OCI-M2 (cell line): Measurements from ENCODE around the gene NINJ2.

ENCODE experiments used
- DNase-seq: peaks from one replicate; lab custom pipeline; 2025; ENCODE audit not compliant: unreplicated experiment; lab: John Stamatoyannopoulos, UW

Gene NINJ2

GRCh38 chr12:674272-674781 lies 11.1 kb upstream of the NINJ2 start:
- no peak for DNase-seq

GRCh38 chr12:673849-674248 lies 10.6 kb upstream of the NINJ2 start:
- DNase-seq: no peak

- no peak for DNase-seq
These were observed 6.3 kb upstream of the NINJ2 start for GRCh38 chr12:669576-669945.

GRCh38 chr12:668090-668481 lies 4.8 kb upstream of the NINJ2 start:
- DNase-seq: no peak

GRCh38 chr12:666766-667308 lies 3.6 kb upstream of the NINJ2 start:
- DNase-seq: no peak

GRCh38 chr12:666066-666465 lies 2.8 kb upstream of the NINJ2 start:
- no peak for DNase-seq

GRCh38 chr12:664779-665092 lies 1.5 kb upstream of the NINJ2 start:
- DNase-seq: no peak

- DNase-seq: no peak
These were observed 982 bp upstream of the NINJ2 start for GRCh38 chr12:664075-664778.

- DNase-seq: no peak
These were observed 516 bp downstream of the NINJ2 start for GRCh38 chr12:662566-663292.

GRCh38 chr12:661720-662486 lies 1.3 kb downstream of the NINJ2 start:
- no peak for DNase-seq

GRCh38 chr12:659090-659683 lies 4.1 kb downstream of the NINJ2 start:
- no peak for DNase-seq

- no peak for DNase-seq
These were observed 12.3 kb downstream of the NINJ2 start for GRCh38 chr12:650983-651382.

GRCh38 chr12:647385-648085 lies 15.7 kb downstream of the NINJ2 start:
- DNase-seq: no peak

- DNase-seq: no peak
These were observed 16.5 kb downstream of the NINJ2 start for GRCh38 chr12:646442-647384.

- DNase-seq: no peak
These were observed 17.6 kb downstream of the NINJ2 start for GRCh38 chr12:645563-646071.

GRCh38 chr12:644818-645552 lies 18.3 kb downstream of the NINJ2 start:
- DNase-seq: no peak

- DNase-seq: no peak
These were observed 19.0 kb downstream of the NINJ2 start for GRCh38 chr12:644303-644639.

- no peak for DNase-seq
These were observed 19.6 kb downstream of the NINJ2 start for GRCh38 chr12:643475-644302.
